ENCODE results near the gene SYNGR3.

- no peak for TF ChIP-seq CTCF (IDR thresholded peaks at IDR 0.05; ENCODE audit: low read depth, low read length)
- TF ChIP-seq EZH2phosphoT487 (IDR thresholded peaks at IDR 0.05; ENCODE audit: low read depth), result no peak
Observed at GRCh38 chr16:2013527-2013926, 23.8 kb downstream of the SYNGR3 start.
